HepG2 (cell line): ENCODE measurements around the gene SAXO2. TPM values are rescaled to one million over a fixed set of nuclear protein-coding genes. Genes with fewer than 3 reads are reported as not detected.
"Not testable (repeated sequence)": the region's sequence is repeated elsewhere in the genome, so short reads cannot be mapped to it uniquely, and the experiment has no call there.

Experiments used
- ATAC-seq: fragments of 200-7000 bp; cut with Tn5 transposase; 3 replicates; pipeline ENCODE4 v1.9.1; 2020; ENCODE audit warnings: mild to moderate bottlenecking, moderate library complexity
- BruUV-seq: library from RNA; stranded (reverse); fragments of 400-500 nt; replicated peaks from 2 replicates; lab custom pipeline; 2021; lab: Mats Ljungman, UMichigan
- CTCF ChIA-PET: fragments of 300-600 bp; formaldehyde crosslinking; extraction: SDS; loops from one replicate; lab custom pipeline; 2021; ENCODE audit warnings: low total read pairs, inconsistent platforms, low intra/inter-chr PET ratio; lab: Yijun Ruan, JAX
- POLR2A ChIA-PET: fragments of 350-600 bp; sonication (Branson Sonifier 250); formaldehyde crosslinking; loops from one replicate; lab custom pipeline; 2020; ENCODE audit warnings: antibody characterized with exemption, inconsistent platforms; lab: Yijun Ruan, JAX
- DNase-seq: peaks from one replicate; pipeline ENCODE4 v3.0.0-alpha.2; 2015; ENCODE audit warnings: low spot score
- FAIRE-seq: peaks from 3 replicates; lab custom pipeline; 2011; peaks lifted over from hg19 to GRCh38; lab: Jason Lieb, UNC
- H2AFZ ChIP-seq: one replicate; pipeline ENCODE4 v1.6.1; 2011; ENCODE audit warnings: low read length, inconsistent platforms
- H3K27ac ChIP-seq: fragments of 300-600 bp; 3 replicates; pipeline ENCODE4 v1.8.0; 2011; ENCODE audit warnings: mixed run types, mild to moderate bottlenecking, mixed read lengths, low read length, inconsistent platforms; ENCODE audit not compliant: insufficient read depth; ENCODE audit errors: extremely low read length
- H3K27me3 ChIP-seq, 2 experiments: fragments of 200-600 bp in 1 of 2; 2 replicates in 1 of 2; 3 replicates in 1 of 2; pipeline versions ENCODE4 v1.6.0 to v1.8.0; 2011; ENCODE audit warnings: low read length in 2 of 2, mild to moderate bottlenecking in 2 of 2, moderate library complexity in 2 of 2, inconsistent platforms in 1 of 2; ENCODE audit not compliant: insufficient read depth in 2 of 2, control insufficient read depth in 1 of 2
- H3K36me3 ChIP-seq, 2 experiments: fragments of 200-600 bp in 1 of 2; replicated peaks in 1 of 2; 2 replicates in 1 of 2; 3 replicates in 1 of 2; pipeline versions ENCODE4 v1.5.1 to v1.8.0; 2011; ENCODE audit warnings: low read length in 2 of 2, inconsistent platforms in 1 of 2; ENCODE audit not compliant: insufficient read depth in 2 of 2, control insufficient read depth in 1 of 2
- H3K4me1 ChIP-seq: 2 replicates; pipeline ENCODE4 v1.5.1; 2012; ENCODE audit warnings: low read length, inconsistent platforms; ENCODE audit not compliant: insufficient read depth
- H3K4me2 ChIP-seq: 2 replicates; pipeline ENCODE4 v1.6.0; 2011; ENCODE audit warnings: low read depth, low read length, inconsistent platforms
- H3K4me3 ChIP-seq, 3 experiments: fragments of 200-600 bp in 1 of 3; sonication (generic), shearing (Covaris generic) in 1 of 3; replicated peaks in 1 of 3; 2 replicates each; pipeline ENCODE4 v1.5.1; 2011 to 2016; ENCODE audit warnings: low read length in 3 of 3, inconsistent platforms in 2 of 3, low read depth in 2 of 3, mild to moderate bottlenecking in 2 of 3, control low read depth in 1 of 3, mixed read lengths in 1 of 3; ENCODE audit not compliant: insufficient read depth in 1 of 3
- H3K79me2 ChIP-seq: one replicate; pipeline ENCODE4 v1.6.1; 2011; ENCODE audit warnings: low read length, inconsistent platforms; ENCODE audit not compliant: insufficient read depth
- H3K9ac ChIP-seq: 2 replicates; pipeline ENCODE4 v1.6.0; 2011; ENCODE audit warnings: mild to moderate bottlenecking, low read depth, low read length, inconsistent platforms; ENCODE audit not compliant: insufficient read depth
- H3K9me3 ChIP-seq: 2 replicates; pipeline ENCODE4 v1.5.1; 2012; ENCODE audit warnings: mild to moderate bottlenecking, low read length
- H4K20me1 ChIP-seq: 2 replicates; pipeline ENCODE4 v1.6.0; 2011; ENCODE audit warnings: inconsistent platforms, mild to moderate bottlenecking, low read length, moderate library complexity; ENCODE audit not compliant: insufficient read depth
- WGBS: methylation state at CpG from one replicate; pipeline ENCODE4 v1.1.6; 2017; ENCODE audit warnings: low lambda C conversion rate; 5-methylcytosine and 5-hydroxymethylcytosine counted together
- in situ Hi-C: cut with HindIII; loops from 2 replicates; pipeline ENCODE4 v1.10.0; 2017; ENCODE audit warnings: low pct_unique_long_range_greater_than_20kb; ENCODE audit not compliant: extremely low pct_ligation_motif_present
- intact Hi-C: fragments of 100-400 bp; cut with micrococcal nuclease; formaldehyde crosslinking; loops from one replicate; pipeline ENCODE4 v1.10.0; 2022; ENCODE audit not compliant: unreplicated experiment
- polyA plus RNA-seq, 8 experiments: library from polyadenylated mRNA; depleted of rRNA in 3 of 8; stranded (reverse) in 7 of 8; unstranded in 1 of 8; fragments of >200 nt; fragmentation: Illumina TruSeq in 4 of 8; extraction: Trizol in 4 of 8; gene quantifications; 2 replicates each; pipeline versions ENCODE4 v1.2.1 to v1.2.3, GENCODE V29; 2011 to 2016; ENCODE audit warnings: low read depth in 4 of 8, missing spikeins in 1 of 8, mixed read lengths in 1 of 8; ENCODE audit not compliant: insufficient read depth in 1 of 8
- total RNA-seq, 5 experiments: library from RNA; depleted of rRNA; stranded (reverse); fragments of >200 nt; fragmentation: Illumina TruSeq; extraction: Trizol; gene quantifications; 2 replicates each; pipeline ENCODE4 v1.2.3, GENCODE V29; 2016; ENCODE audit warnings: low read depth in 1 of 5

Gene SAXO2
- total and polyA plus RNA-seq, 2 of the 13 experiments (the other 11 are each of a cell fraction or from before 2014, with no cell fraction given) = 0.01 to 1.5 TPM

- in situ Hi-C loops, POLR2A ChIA-PET, H3K4me2 ChIP-seq, H3K4me3 ChIP-seq, H3K79me2 ChIP-seq, H3K27me3 ChIP-seq, ATAC-seq, FAIRE-seq, H3K9me3 ChIP-seq, H2AFZ ChIP-seq, H3K36me3 ChIP-seq, DNase-seq, H3K27ac ChIP-seq, BruUV-seq, H4K20me1 ChIP-seq, intact Hi-C loops, H3K9ac ChIP-seq, H3K4me1 ChIP-seq, CTCF ChIA-PET: not testable (repeated sequence)
- WGBS = 78% methylated on average over 6 of the region's 43 CpGs
These were observed 71.3 kb downstream of the SAXO2 start for GRCh38 chr15:82333603-82334553.

Other genes starting within 250 kb of the SAXO2 start
- gene MEX3B, start 216.8 kb upstream of the SAXO2 start, total RNA-seq (2016; rRNA removed; fragmentation: Illumina TruSeq; extraction: Trizol) = 0.62 and 0.72 TPM in 2 replicates
- 0.48 and 0.74 TPM in 2 replicates for gene MEX3B, start 216.8 kb upstream of the SAXO2 start, polyA plus RNA-seq (2011; rRNA removed)
- gene EFL1, start 84 bp upstream of the SAXO2 start, total RNA-seq (2016; rRNA removed; fragmentation: Illumina TruSeq; extraction: Trizol) = 12.0 and 16.2 TPM in 2 replicates
- 6.3 and 6.4 TPM in 2 replicates for gene EFL1, start 84 bp upstream of the SAXO2 start, polyA plus RNA-seq (2011; rRNA removed)
- gene GOLGA6L10, start 86.7 kb downstream of the SAXO2 start, total RNA-seq (2016; rRNA removed; fragmentation: Illumina TruSeq; extraction: Trizol) = 0.87 and 1.5 TPM in 2 replicates
- 2.2 and 2.5 TPM in 2 replicates for gene GOLGA6L10, start 86.7 kb downstream of the SAXO2 start, polyA plus RNA-seq (2011; rRNA removed)
- 1.3 and 2.2 TPM in 2 replicates for gene GOLGA6L9, start 167.0 kb downstream of the SAXO2 start, total RNA-seq (2016; rRNA removed; fragmentation: Illumina TruSeq; extraction: Trizol)
- 4.0 and 4.1 TPM in 2 replicates for gene GOLGA6L9, start 167.0 kb downstream of the SAXO2 start, polyA plus RNA-seq (2011; rRNA removed)